H9 (cell line): Measurements from ENCODE around the gene ULK2. TPM values are rescaled to one million over a fixed set of nuclear protein-coding genes. Genes with fewer than 3 reads are reported as not detected.

Source experiments
- DNase-seq: peaks from one replicate; pipeline ENCODE4 v3.0.0-alpha.2; 2017
- H2AFZ ChIP-seq: one replicate; pipeline ENCODE4 v1.6.1; 2013; ENCODE audit warnings: mild to moderate bottlenecking, low read length, control low read depth, moderate library complexity
- H2AK5ac ChIP-seq: 2 replicates; pipeline ENCODE4 v1.6.1; 2013; ENCODE audit warnings: low read length, control low read depth, mixed read lengths; ENCODE audit not compliant: insufficient read length
- H2BK120ac ChIP-seq: one replicate; pipeline ENCODE4 v1.6.1; 2013; ENCODE audit warnings: low read depth, mild to moderate bottlenecking, low read length, control low read depth, inconsistent platforms; ENCODE audit not compliant: poor library complexity, severe bottlenecking
- H2BK12ac ChIP-seq: 2 replicates; pipeline ENCODE4 v1.6.1; 2013; ENCODE audit warnings: low read length, control low read depth, mixed read lengths, low read depth; ENCODE audit not compliant: insufficient read length
- H2BK15ac ChIP-seq: 2 replicates; pipeline ENCODE4 v1.6.1; 2013; ENCODE audit warnings: low read depth, low read length, control low read depth
- H2BK20ac ChIP-seq: one replicate; pipeline ENCODE4 v1.6.1; 2013; ENCODE audit warnings: low read depth, mild to moderate bottlenecking, low read length, control low read depth, inconsistent platforms; ENCODE audit not compliant: poor library complexity, severe bottlenecking
- H2BK5ac ChIP-seq: 2 replicates; pipeline ENCODE4 v1.6.1; 2013; ENCODE audit warnings: low read length, control low read depth, mixed read lengths; ENCODE audit not compliant: insufficient read length
- H3K14ac ChIP-seq: 2 replicates; pipeline ENCODE4 v1.6.1; 2013; ENCODE audit warnings: low read length, control low read depth; ENCODE audit not compliant: insufficient read depth
- H3K18ac ChIP-seq: 2 replicates; pipeline ENCODE4 v1.6.1; 2013; ENCODE audit warnings: low read depth, mild to moderate bottlenecking, mixed read lengths, low read length, control low read depth; ENCODE audit not compliant: insufficient read length
- H3K23ac ChIP-seq: 2 replicates; pipeline ENCODE4 v1.6.1; 2013; ENCODE audit warnings: low read length, control low read depth, mixed read lengths, low read depth; ENCODE audit not compliant: insufficient read length
- H3K23me2 ChIP-seq: 2 replicates; pipeline ENCODE4 v1.6.1; 2013; ENCODE audit warnings: low read depth, mild to moderate bottlenecking, mixed read lengths, low read length, control low read depth; ENCODE audit not compliant: insufficient read length, poor library complexity, severe bottlenecking
- H3K27ac ChIP-seq: 2 replicates; pipeline ENCODE4 v1.5.1; 2013; ENCODE audit warnings: low read length, control low read depth, mixed read lengths, low read depth; ENCODE audit not compliant: insufficient read length
- H3K27me3 ChIP-seq: 2 replicates; pipeline ENCODE4 v1.6.1; 2013; ENCODE audit warnings: low read length, control low read depth, inconsistent platforms; ENCODE audit not compliant: insufficient read depth
- H3K4ac ChIP-seq: 2 replicates; pipeline ENCODE4 v1.6.1; 2013; ENCODE audit warnings: low read depth, mild to moderate bottlenecking, control low read depth, inconsistent platforms, low read length, moderate library complexity
- H3K4me1 ChIP-seq: 2 replicates; pipeline ENCODE4 v1.6.1; 2013; ENCODE audit warnings: low read length, control low read depth, inconsistent platforms; ENCODE audit not compliant: insufficient read depth
- H3K4me2 ChIP-seq: 2 replicates; pipeline ENCODE4 v1.6.1; 2013; ENCODE audit warnings: low read length, control low read depth, mixed read lengths; ENCODE audit not compliant: insufficient read length, insufficient read depth
- H3K56ac ChIP-seq: 2 replicates; pipeline ENCODE4 v1.6.1; 2013; ENCODE audit warnings: low read depth, mild to moderate bottlenecking, mixed read lengths, low read length, control low read depth; ENCODE audit not compliant: insufficient read length
- H3K79me1 ChIP-seq: 2 replicates; pipeline ENCODE4 v1.6.1; 2013; ENCODE audit warnings: low read depth, mild to moderate bottlenecking, moderate library complexity, low read length, control low read depth, inconsistent platforms; ENCODE audit not compliant: insufficient read depth, poor library complexity, severe bottlenecking
- H3K79me2 ChIP-seq: 2 replicates; pipeline ENCODE4 v1.6.1; 2013; ENCODE audit warnings: low read length, control low read depth, inconsistent platforms; ENCODE audit not compliant: insufficient read depth
- H3K9ac ChIP-seq: 2 replicates; pipeline ENCODE4 v1.6.1; 2013; ENCODE audit warnings: low read length, control low read depth, mixed read lengths; ENCODE audit not compliant: insufficient read length; ENCODE audit errors: extremely low read depth
- H3K9me3 ChIP-seq: one replicate; pipeline ENCODE4 v1.6.1; 2013; ENCODE audit warnings: low read depth, low read length, inconsistent platforms; ENCODE audit not compliant: control insufficient read depth
- H3T11ph ChIP-seq: one replicate; pipeline ENCODE4 v1.6.1; 2013; ENCODE audit warnings: mild to moderate bottlenecking, low read length, control low read depth, inconsistent platforms
- H4K20me1 ChIP-seq: one replicate; pipeline ENCODE4 v1.6.1; 2013; ENCODE audit not compliant: control insufficient read depth, insufficient read length, insufficient read depth
- H4K5ac ChIP-seq: 2 replicates; pipeline ENCODE4 v1.6.1; 2013; ENCODE audit warnings: low read depth, mild to moderate bottlenecking, mixed read lengths, low read length, control low read depth; ENCODE audit not compliant: insufficient read length
- H4K8ac ChIP-seq: replicated peaks from 2 replicates; pipeline ENCODE4 v1.6.1; 2013; ENCODE audit warnings: low read length, control low read depth, mixed read lengths, low read depth; ENCODE audit not compliant: insufficient read length
- H4K91ac ChIP-seq: 2 replicates; pipeline ENCODE4 v1.6.1; 2013; ENCODE audit warnings: low read depth, mild to moderate bottlenecking, moderate library complexity, mixed read lengths, low read length, control low read depth; ENCODE audit not compliant: insufficient read length
- H3K27ac Mint-ChIP-seq, 3 experiments: 2 replicates in 2 of 3; 3 replicates in 1 of 3; pipeline ENCODE4 v1.8.0; 2020 to 2021; ENCODE audit warnings: mixed read lengths in 3 of 3, mild to moderate bottlenecking in 1 of 3, moderate library complexity in 1 of 3
- H3K27me3 Mint-ChIP-seq: 2 replicates; pipeline ENCODE4 v1.8.0; 2021; ENCODE audit warnings: low read depth, mild to moderate bottlenecking, moderate library complexity, mixed read lengths
- H3K36me3 Mint-ChIP-seq, 3 experiments: 2 replicates in 2 of 3; 3 replicates in 1 of 3; pipeline ENCODE4 v1.8.0; 2020 to 2021; ENCODE audit warnings: low read depth in 3 of 3, mixed read lengths in 3 of 3; ENCODE audit not compliant: insufficient read depth in 1 of 3
- H3K4me1 Mint-ChIP-seq, 2 experiments: 2 replicates each; pipeline ENCODE4 v1.8.0; 2020; ENCODE audit warnings: mixed read lengths in 2 of 2
- H3K4me3 Mint-ChIP-seq, 2 experiments: 2 replicates in 1 of 2; 3 replicates in 1 of 2; pipeline ENCODE4 v1.8.0; 2020 to 2021; ENCODE audit warnings: mild to moderate bottlenecking in 2 of 2, mixed read lengths in 2 of 2, moderate library complexity in 1 of 2
- H3K9me3 Mint-ChIP-seq, 2 experiments: 2 replicates in 1 of 2; 3 replicates in 1 of 2; pipeline ENCODE4 v1.8.0; 2020; ENCODE audit warnings: mild to moderate bottlenecking in 2 of 2, mixed read lengths in 2 of 2, moderate library complexity in 1 of 2
- WGBS: extraction: QIAGEN DNeasy Blood & Tissue Kit; methylation state at CpG from one replicate; pipeline ENCODE4 v1.1.7; 2013; ENCODE audit warnings: missing lambda C conversion rate, low lambda C conversion rate, mixed read lengths; ENCODE audit not compliant: insufficient read length; ENCODE audit errors: extremely low coverage; 5-methylcytosine and 5-hydroxymethylcytosine counted together
- total RNA-seq: library from RNA; stranded (reverse); gene quantifications from 2 replicates; pipeline ENCODE4 v1.2.1, GENCODE V29; 2021
- TF ChIP-seq, protein P1 (sequence below): fragments of 200-600 bp; sonication (generic); conservative IDR thresholded peaks from 3 replicates; pipeline ENCODE4 v1.8.0; 2021; ENCODE audit warnings: antibody characterized with exemption, mild to moderate bottlenecking

ULK2 gene
- total RNA-seq, 1 experiment from 2014 or later = 11.5 TPM

DNA sequence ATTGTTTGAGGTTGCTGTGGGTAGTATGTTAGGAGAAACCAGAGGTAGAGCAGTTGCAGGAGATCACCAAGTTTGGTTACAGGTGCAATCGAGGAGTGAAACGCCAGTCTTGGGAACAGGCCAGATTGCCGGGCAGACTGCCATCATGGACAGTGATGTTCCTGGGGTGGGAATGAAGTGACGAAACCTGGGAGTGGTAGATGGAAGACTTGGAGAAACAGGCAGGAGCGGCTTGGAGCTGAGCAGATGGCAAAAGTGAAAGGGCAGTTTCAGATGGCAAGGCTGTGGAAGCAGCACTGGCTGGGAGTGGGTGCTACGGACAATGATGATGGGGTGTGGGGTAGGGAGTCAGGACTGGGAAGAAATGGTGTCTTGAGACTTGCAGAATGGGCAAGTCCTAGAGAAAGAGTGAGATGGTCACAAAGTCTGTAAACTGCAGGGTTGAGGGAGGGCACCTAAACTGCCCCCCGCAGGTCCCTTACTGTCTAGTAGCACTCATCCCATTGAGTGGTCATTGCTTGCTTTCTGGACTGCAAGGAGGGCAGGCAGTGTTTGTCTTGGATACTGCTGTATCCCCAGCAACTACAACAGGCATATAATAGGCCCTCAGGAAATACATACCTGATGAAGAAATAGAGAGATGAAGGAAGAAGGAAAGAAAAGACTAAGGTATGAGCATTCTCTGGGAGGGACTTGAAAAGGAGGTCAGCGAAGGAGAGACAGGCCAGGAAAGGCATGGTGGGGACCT is 29.5 kb upstream of the ULK2 start:
- Mint-ChIP-seq H3K4me3 (no peak overlapping the region), H3K27me3 (no peaks in the 10 kb centered on the region), H3K27ac (peak overlapping the region in 1 of 3 experiments; percentile 87; a peak in 2 of 7 replicates), H3K9me3 (no peaks in the 10 kb centered on the region), H3K36me3 (peaks cover 0 to 22% (median 10%) of the 10 kb centered on the region in 3 experiments; a peak in 4 of 7 replicates), H3K4me1 (peaks cover 8 to 17% of the 10 kb centered on the region in 2 experiments)
- no peak overlapping the region for H4K8ac ChIP-seq
- TF ChIP-seq, protein P1, sequence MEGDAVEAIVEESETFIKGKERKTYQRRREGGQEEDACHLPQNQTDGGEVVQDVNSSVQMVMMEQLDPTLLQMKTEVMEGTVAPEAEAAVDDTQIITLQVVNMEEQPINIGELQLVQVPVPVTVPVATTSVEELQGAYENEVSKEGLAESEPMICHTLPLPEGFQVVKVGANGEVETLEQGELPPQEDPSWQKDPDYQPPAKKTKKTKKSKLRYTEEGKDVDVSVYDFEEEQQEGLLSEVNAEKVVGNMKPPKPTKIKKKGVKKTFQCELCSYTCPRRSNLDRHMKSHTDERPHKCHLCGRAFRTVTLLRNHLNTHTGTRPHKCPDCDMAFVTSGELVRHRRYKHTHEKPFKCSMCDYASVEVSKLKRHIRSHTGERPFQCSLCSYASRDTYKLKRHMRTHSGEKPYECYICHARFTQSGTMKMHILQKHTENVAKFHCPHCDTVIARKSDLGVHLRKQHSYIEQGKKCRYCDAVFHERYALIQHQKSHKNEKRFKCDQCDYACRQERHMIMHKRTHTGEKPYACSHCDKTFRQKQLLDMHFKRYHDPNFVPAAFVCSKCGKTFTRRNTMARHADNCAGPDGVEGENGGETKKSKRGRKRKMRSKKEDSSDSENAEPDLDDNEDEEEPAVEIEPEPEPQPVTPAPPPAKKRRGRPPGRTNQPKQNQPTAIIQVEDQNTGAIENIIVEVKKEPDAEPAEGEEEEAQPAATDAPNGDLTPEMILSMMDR = no peak
- no peaks in the 10 kb centered on the region; the same call in 1 of the 2 replicates for H3K4me1 ChIP-seq
- no peak for DNase-seq
- no peaks in the 10 kb centered on the region for H3K79me1 ChIP-seq
- no peak overlapping the region for H3T11ph ChIP-seq
- no peak overlapping the region for H3K23ac ChIP-seq
- no peak overlapping the region for H4K91ac ChIP-seq
- no peaks in the 10 kb centered on the region for H3K23me2 ChIP-seq
- no peak overlapping the region for H3K18ac ChIP-seq
- no peak overlapping the region for H3K9ac ChIP-seq
- no peaks in the 10 kb centered on the region for H3K79me2 ChIP-seq
- no peak overlapping the region for H2AK5ac ChIP-seq
- H3K9me3 ChIP-seq = no peaks in the 10 kb centered on the region
- H3K4me2 ChIP-seq = no peak overlapping the region
- no peak overlapping the region for H2AFZ ChIP-seq
- H2BK12ac ChIP-seq = no peak overlapping the region
- no peak overlapping the region for H2BK120ac ChIP-seq
- H3K14ac ChIP-seq = no peak overlapping the region
- no peak overlapping the region for H2BK5ac ChIP-seq
- no peak overlapping the region for H2BK20ac ChIP-seq
- H4K5ac ChIP-seq = no peak overlapping the region
- H3K27ac ChIP-seq = no peak overlapping the region
- H3K27me3 ChIP-seq = no peaks in the 10 kb centered on the region
- WGBS = no CpG with 5 or more reads among the region's 8 CpGs
- H3K4ac ChIP-seq = no peak overlapping the region
- no peak overlapping the region for H2BK15ac ChIP-seq
- no peak overlapping the region for H3K56ac ChIP-seq
- no peaks in the 10 kb centered on the region for H4K20me1 ChIP-seq
